Measurements from ENCODE around the gene ERN1.

DNA sequence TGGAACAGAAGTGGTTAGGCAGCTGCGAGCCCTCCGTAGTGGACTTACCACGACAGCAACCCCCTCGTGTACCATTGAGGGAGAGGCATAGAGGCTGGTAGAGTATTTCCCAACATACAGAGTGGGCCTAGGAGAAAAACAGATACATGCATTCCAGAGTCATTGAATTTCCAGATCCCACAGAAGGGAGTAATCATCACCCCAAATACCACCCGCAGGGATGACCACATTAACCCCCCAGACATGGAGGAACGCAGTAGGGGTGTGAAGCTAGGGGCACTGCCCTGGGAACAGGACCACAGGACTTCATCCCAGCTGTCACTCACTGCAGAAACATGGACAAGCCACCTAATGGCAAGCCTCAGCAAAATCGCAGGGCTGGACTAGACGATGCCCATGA is 64.8 kb downstream of the ERN1 start:
- no peak for TF ChIP-seq POLR2AphosphoS5 (IDR thresholded peaks at IDR 0.05; ENCODE audit: borderline replicate concordance, low read depth, low read length)
- TF ChIP-seq EZH2 (IDR thresholded peaks at IDR 0.05): no peak
